Measurements from ENCODE around the gene MYO5A. TPM values are rescaled to one million over a fixed set of nuclear protein-coding genes. Genes with fewer than 3 reads are reported as not detected.

MYO5A gene
- total RNA-seq, 1 experiment from 2014 or later: 17.6 TPM

DNA sequence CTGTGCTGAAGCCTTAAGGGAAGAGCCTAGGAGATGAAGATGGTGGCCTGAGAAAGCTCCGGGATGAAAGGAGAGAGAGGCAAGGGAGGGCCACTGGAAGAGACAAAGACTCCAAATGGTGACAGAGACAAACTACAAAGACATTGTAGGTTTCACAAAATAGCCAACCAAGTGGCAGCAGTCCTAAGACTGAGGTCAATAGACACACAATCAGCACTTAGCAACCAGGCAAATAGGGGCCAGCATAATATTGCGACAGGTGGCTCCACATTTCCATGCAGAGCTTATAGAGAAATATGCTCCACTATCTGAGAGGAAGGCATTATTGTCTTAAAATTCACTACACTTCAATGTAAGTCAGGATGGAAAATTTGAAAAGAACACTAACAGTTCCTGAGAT lies 211.0 kb downstream of the MYO5A start:
- no peak for TF ChIP-seq SRF (IDR thresholded peaks at IDR 0.05; ENCODE audit: low read depth)
- no peak for TF ChIP-seq JUND (IDR thresholded peaks at IDR 0.05)
- TF ChIP-seq, protein P1, sequence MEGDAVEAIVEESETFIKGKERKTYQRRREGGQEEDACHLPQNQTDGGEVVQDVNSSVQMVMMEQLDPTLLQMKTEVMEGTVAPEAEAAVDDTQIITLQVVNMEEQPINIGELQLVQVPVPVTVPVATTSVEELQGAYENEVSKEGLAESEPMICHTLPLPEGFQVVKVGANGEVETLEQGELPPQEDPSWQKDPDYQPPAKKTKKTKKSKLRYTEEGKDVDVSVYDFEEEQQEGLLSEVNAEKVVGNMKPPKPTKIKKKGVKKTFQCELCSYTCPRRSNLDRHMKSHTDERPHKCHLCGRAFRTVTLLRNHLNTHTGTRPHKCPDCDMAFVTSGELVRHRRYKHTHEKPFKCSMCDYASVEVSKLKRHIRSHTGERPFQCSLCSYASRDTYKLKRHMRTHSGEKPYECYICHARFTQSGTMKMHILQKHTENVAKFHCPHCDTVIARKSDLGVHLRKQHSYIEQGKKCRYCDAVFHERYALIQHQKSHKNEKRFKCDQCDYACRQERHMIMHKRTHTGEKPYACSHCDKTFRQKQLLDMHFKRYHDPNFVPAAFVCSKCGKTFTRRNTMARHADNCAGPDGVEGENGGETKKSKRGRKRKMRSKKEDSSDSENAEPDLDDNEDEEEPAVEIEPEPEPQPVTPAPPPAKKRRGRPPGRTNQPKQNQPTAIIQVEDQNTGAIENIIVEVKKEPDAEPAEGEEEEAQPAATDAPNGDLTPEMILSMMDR (IDR thresholded peaks at IDR 0.05 in 2 of 3, conservative IDR thresholded peaks at IDR 0.05 in 1 of 3; ENCODE audit: borderline replicate concordance in 1 of 3, insufficient read depth in 1 of 3, low read depth in 2 of 3, low read length in 2 of 3): no peak
- TF ChIP-seq, protein P2, sequence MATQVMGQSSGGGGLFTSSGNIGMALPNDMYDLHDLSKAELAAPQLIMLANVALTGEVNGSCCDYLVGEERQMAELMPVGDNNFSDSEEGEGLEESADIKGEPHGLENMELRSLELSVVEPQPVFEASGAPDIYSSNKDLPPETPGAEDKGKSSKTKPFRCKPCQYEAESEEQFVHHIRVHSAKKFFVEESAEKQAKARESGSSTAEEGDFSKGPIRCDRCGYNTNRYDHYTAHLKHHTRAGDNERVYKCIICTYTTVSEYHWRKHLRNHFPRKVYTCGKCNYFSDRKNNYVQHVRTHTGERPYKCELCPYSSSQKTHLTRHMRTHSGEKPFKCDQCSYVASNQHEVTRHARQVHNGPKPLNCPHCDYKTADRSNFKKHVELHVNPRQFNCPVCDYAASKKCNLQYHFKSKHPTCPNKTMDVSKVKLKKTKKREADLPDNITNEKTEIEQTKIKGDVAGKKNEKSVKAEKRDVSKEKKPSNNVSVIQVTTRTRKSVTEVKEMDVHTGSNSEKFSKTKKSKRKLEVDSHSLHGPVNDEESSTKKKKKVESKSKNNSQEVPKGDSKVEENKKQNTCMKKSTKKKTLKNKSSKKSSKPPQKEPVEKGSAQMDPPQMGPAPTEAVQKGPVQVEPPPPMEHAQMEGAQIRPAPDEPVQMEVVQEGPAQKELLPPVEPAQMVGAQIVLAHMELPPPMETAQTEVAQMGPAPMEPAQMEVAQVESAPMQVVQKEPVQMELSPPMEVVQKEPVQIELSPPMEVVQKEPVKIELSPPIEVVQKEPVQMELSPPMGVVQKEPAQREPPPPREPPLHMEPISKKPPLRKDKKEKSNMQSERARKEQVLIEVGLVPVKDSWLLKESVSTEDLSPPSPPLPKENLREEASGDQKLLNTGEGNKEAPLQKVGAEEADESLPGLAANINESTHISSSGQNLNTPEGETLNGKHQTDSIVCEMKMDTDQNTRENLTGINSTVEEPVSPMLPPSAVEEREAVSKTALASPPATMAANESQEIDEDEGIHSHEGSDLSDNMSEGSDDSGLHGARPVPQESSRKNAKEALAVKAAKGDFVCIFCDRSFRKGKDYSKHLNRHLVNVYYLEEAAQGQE (IDR thresholded peaks at IDR 0.05; ENCODE audit: low read depth): no peak
- TF ChIP-seq, protein P3, sequence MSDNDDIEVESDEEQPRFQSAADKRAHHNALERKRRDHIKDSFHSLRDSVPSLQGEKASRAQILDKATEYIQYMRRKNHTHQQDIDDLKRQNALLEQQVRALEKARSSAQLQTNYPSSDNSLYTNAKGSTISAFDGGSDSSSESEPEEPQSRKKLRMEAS (IDR thresholded peaks at IDR 0.05): no peak
- TF ChIP-seq EZH2 (IDR thresholded peaks at IDR 0.05): no peak
- no peak for TF ChIP-seq CEBPB (IDR thresholded peaks at IDR 0.05; ENCODE audit: low read depth)
- TF ChIP-seq FOSL1 (IDR thresholded peaks at IDR 0.05; ENCODE audit: low read depth): no peak
- TF ChIP-seq, protein P4, sequence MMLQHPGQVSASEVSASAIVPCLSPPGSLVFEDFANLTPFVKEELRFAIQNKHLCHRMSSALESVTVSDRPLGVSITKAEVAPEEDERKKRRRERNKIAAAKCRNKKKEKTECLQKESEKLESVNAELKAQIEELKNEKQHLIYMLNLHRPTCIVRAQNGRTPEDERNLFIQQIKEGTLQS (IDR thresholded peaks at IDR 0.05): no peak
- TF ChIP-seq EZH2phosphoT487 (IDR thresholded peaks at IDR 0.05; ENCODE audit: borderline replicate concordance): no peak
- TF ChIP-seq, protein P5, sequence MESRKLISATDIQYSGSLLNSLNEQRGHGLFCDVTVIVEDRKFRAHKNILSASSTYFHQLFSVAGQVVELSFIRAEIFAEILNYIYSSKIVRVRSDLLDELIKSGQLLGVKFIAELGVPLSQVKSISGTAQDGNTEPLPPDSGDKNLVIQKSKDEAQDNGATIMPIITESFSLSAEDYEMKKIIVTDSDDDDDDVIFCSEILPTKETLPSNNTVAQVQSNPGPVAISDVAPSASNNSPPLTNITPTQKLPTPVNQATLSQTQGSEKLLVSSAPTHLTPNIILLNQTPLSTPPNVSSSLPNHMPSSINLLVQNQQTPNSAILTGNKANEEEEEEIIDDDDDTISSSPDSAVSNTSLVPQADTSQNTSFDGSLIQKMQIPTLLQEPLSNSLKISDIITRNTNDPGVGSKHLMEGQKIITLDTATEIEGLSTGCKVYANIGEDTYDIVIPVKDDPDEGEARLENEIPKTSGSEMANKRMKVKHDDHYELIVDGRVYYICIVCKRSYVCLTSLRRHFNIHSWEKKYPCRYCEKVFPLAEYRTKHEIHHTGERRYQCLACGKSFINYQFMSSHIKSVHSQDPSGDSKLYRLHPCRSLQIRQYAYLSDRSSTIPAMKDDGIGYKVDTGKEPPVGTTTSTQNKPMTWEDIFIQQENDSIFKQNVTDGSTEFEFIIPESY (IDR thresholded peaks at IDR 0.05; ENCODE audit: extremely low read depth, insufficient replicate concordance, low read length): no peak
- no peak for TF ChIP-seq EGR1 (IDR thresholded peaks at IDR 0.05; ENCODE audit: low read depth)
- TF ChIP-seq TCF7L2 (IDR thresholded peaks at IDR 0.05; ENCODE audit: borderline replicate concordance, extremely low read depth, insufficient read depth, insufficient read length): no peak
- no peak for TF ChIP-seq CBX3 (IDR thresholded peaks at IDR 0.05; ENCODE audit: low read depth)
- no peak for TF ChIP-seq SP1 (IDR thresholded peaks at IDR 0.05; ENCODE audit: low read depth)
- TF ChIP-seq RAD21 (IDR thresholded peaks at IDR 0.05; ENCODE audit: low read depth): no peak
- no peak for TF ChIP-seq POLR2A (IDR thresholded peaks at IDR 0.05; ENCODE audit: borderline replicate concordance, extremely low read depth, insufficient read depth, insufficient read length)
- no peak for TF ChIP-seq ZNF274 (IDR thresholded peaks at IDR 0.05; ENCODE audit: low read depth, low read length)
- no peaks in the 10 kb centered on the region for H3K9me3 ChIP-seq (ENCODE audit: control insufficient read depth in 1 of 2, insufficient read depth in 1 of 2, low read depth in 1 of 2, low read length in 2 of 2)
- ChIA-PET RAD21 (ENCODE audit: low non-redundant PET in 1 of 2, low total read pairs in 2 of 2, uncharacterized antibody in 2 of 2, unreplicated experiment in 2 of 2) (no interaction called here), CTCF (no interaction called here), POLR2A (no interaction called here)
- intact Hi-C loops (cut with micrococcal nuclease): no loop called here
- no peaks in the 10 kb centered on the region for H3K9me2 ChIP-seq (ENCODE audit: insufficient read depth)
- no peaks in the 10 kb centered on the region for H3K27me3 ChIP-seq (ENCODE audit: insufficient read depth, low read length)
- BruUV-seq (replicated peaks): no TSS peak
- H4K20me1 ChIP-seq (ENCODE audit: insufficient read depth): no peaks in the 10 kb centered on the region
- DNase-seq (ENCODE audit: low read depth, low spot score) (no peak), ATAC-seq (no peak)
- no peak overlapping the region for H3K4me3 ChIP-seq (replicated peaks in 1 of 2; ENCODE audit: low read depth in 1 of 2, low read length in 2 of 2)
- no peak overlapping the region for H3K4me2 ChIP-seq (ENCODE audit: low read length)
- no peak overlapping the region for H3K27ac ChIP-seq (ENCODE audit: low read depth, low read length)
- H2AFZ ChIP-seq (ENCODE audit: low read depth, low read length, poor library complexity, severe bottlenecking): no peak overlapping the region
- H3K36me3 ChIP-seq (ENCODE audit: control insufficient read depth in 1 of 2, insufficient read depth in 2 of 2, low read length in 2 of 2): peaks cover 0 to 4% of the 10 kb centered on the region in 2 experiments; a peak in 1 of 4 replicates
- no peaks in the 10 kb centered on the region for H3K4me1 ChIP-seq (ENCODE audit: control insufficient read depth in 1 of 2, insufficient read depth in 2 of 2, low read length in 2 of 2)
- H3K79me2 ChIP-seq (ENCODE audit: insufficient read depth, low read length): no peaks in the 10 kb centered on the region
- H3K9ac ChIP-seq (ENCODE audit: low read length): no peak overlapping the region

Data from HCT116 (cell line).